ENCODE measurements around the gene PCGF2. TPM values are rescaled to one million over a fixed set of nuclear protein-coding genes. Genes with fewer than 3 reads are reported as not detected.

PCGF2 gene
- total and polyA plus RNA-seq, 10 of the 15 experiments (the other 5 are each of a cell fraction or from before 2014, with no cell fraction given): 2.7 to 35.6 (median 7.2) TPM

GRCh38 chr17:38704606-38705522 lies 43.3 kb downstream of the PCGF2 start, which contains the start of gene MLLT6:
TSS of gene MLLT6 (plus strand) at chr17:38705273. CDS start at chr17:38705633, 360 bp downstream.
- ChIA-PET POLR2A (interaction anchor here (0.6 to 1.8 kb wide), 6 partner anchors 9 to 166 kb away, joined by 3 to 7 read pairs (median 4); partner anchors contain the start of genes CISD3, LASP1 and PSMB3), SMC1A (ENCODE audit: uncharacterized antibody, unreplicated experiment) (interaction anchor here (1.0 to 4.3 kb wide), 6 partner anchors 15 to 164 kb away, joined by 3 to 26 read pairs (median 5); partner anchors contain the start of gene EPOP), CTCF (interaction anchor here (0.6 to 3.2 kb wide), 4 partner anchors 26 to 379 kb away, joined by 3 to 17 read pairs (median 10); partner anchors contain the start of gene EPOP), RAD21 (ENCODE audit: unreplicated experiment) (interaction anchor here (0.6 to 3.8 kb wide), 5 partner anchors 26 to 163 kb away, joined by 3 to 24 read pairs (median 4); partner anchors contain the start of gene CISD3)
- Histone ChIP-seq H3K4me3 (peak within 1 kb of the TSS; percentile 99), H3K9ac (ENCODE audit: control insufficient read depth, insufficient read depth, low read length) (peak within 1 kb of the TSS; percentile 100), H3K36me3 (ENCODE audit: control insufficient read depth in 2 of 2, insufficient read depth in 2 of 2, low read length in 1 of 2) (peaks cover 9 to 19% of the 10 kb centered on the region in 2 experiments; a peak in 3 of 4 replicates), H3K79me2 (ENCODE audit: control insufficient read depth, insufficient read depth, low read length) (peaks cover 63% of the 10 kb centered on the region), H3K27ac (ENCODE audit: control insufficient read depth, insufficient read depth) (peak within 1 kb of the TSS; percentile 100), H3K27me3 (replicated peaks in 1 of 2; ENCODE audit: control insufficient read depth in 2 of 2, insufficient read depth in 2 of 2, low read length in 1 of 2) (no peaks in the 10 kb centered on the region), H4K20me1 (ENCODE audit: control insufficient read depth, insufficient read depth) (no peaks in the 10 kb centered on the region), H3K9me3 (replicated peaks; ENCODE audit: control insufficient read depth, insufficient read depth, low read length) (no peaks in the 10 kb centered on the region), H3K4me1 (ENCODE audit: control insufficient read depth, insufficient read depth, low read length) (peaks cover 25% of the 10 kb centered on the region), H3K4me2 (ENCODE audit: control insufficient read depth, insufficient read depth) (peak within 1 kb of the TSS; percentile 99), H2AFZ (ENCODE audit: control insufficient read depth, low read depth, low read length) (no peak within 1 kb of the TSS)
- WGBS (ENCODE audit: insufficient coverage, insufficient replicate concordance, low lambda C conversion rate, missing lambda C conversion rate): 1% methylated on average over 38 of the region's 100 CpGs
- BruUV-seq (replicated peaks): no TSS peak
- FAIRE-seq (no peak), DNase-seq (ENCODE audit: low read depth, low spot score) (no peak), ATAC-seq (peak; percentile 10)
- in situ Hi-C loops (cut with MboI) (no loop called here), intact Hi-C loops (cut with micrococcal nuclease; ENCODE audit: unreplicated experiment) (loop anchor here (1.0 kb wide), 1 partner anchor 47 kb away; the partner anchor contains the start of gene PSMB3)
- TF ChIP-seq CBX5 (IDR thresholded peaks at IDR 0.05; ENCODE audit: low read depth) (no peak), MAX (IDR thresholded peaks at IDR 0.05; ENCODE audit: low read depth, low read length) (no peak), BCL3 (IDR thresholded peaks at IDR 0.05; ENCODE audit: borderline replicate concordance, insufficient read depth, low read depth, low read length, poor library complexity, severe bottlenecking) (no peak), IRF3 (IDR thresholded peaks at IDR 0.05) (no peak), RELB (IDR thresholded peaks at IDR 0.05; ENCODE audit: low read depth) (0 out of 2 replicates have a peak, but pooled peaks have one; percentile 27), USF2 (IDR thresholded peaks at IDR 0.05; ENCODE audit: borderline replicate concordance, low read depth, low read length) (no peak; the same call in 1 of the 2 replicates), CREB1 (IDR thresholded peaks at IDR 0.05; ENCODE audit: low read depth) (0 out of 2 replicates have a peak, but pooled peaks have one; percentile 13), TCF7 (IDR thresholded peaks at IDR 0.05; ENCODE audit: borderline replicate concordance) (no peak), RFX5 (IDR thresholded peaks at IDR 0.05; ENCODE audit: low read depth, low read length) (no peak), YY1 (IDR thresholded peaks at IDR 0.05; ENCODE audit: low read depth, low read length) (peak; percentile 92), ZBTB33 (IDR thresholded peaks at IDR 0.05) (no peak), ETV6 (conservative IDR thresholded peaks at IDR 0.05 in 1 of 2, IDR thresholded peaks at IDR 0.05 in 1 of 2; ENCODE audit: borderline replicate concordance in 1 of 2, low read depth in 1 of 2) (0 out of 4 replicates have a peak, but pooled peaks of 1 of the 2 experiments have one; percentile 32), TAF1 (IDR thresholded peaks at IDR 0.05; ENCODE audit: borderline replicate concordance, low read depth, low read length) (peak; percentile 67; the same call in 1 of the 2 replicates)

Data from GM12878 (cell line).